Stomach (tissue), 9 donors: ENCODE results near the gene CEACAM6. TPM values are rescaled to one million over a fixed set of nuclear protein-coding genes. Genes with fewer than 3 reads are reported as not detected.

ENCODE experiments used
- DNase-seq, 2 donors: peaks; one replicate each; pipeline versions ENCODE4 v3.0.0 to v3.0.0-alpha.2; 2013 to 2019
- H3K27ac ChIP-seq, 5 donors: fragments of 200-600 bp in 4 of 5; sonication (generic) in 4 of 5; one replicate each; pipeline ENCODE4 v1.5.1; 2013 to 2019; ENCODE audit warnings: mild to moderate bottlenecking in 1 of 5, moderate library complexity in 1 of 5
- H3K27me3 ChIP-seq, 3 donors: fragments of 200-600 bp; sonication (generic); one replicate each; pipeline ENCODE4 v1.5.1; 2017 to 2019; ENCODE audit warnings: mixed run types in 1 of 3
- H3K36me3 ChIP-seq, 4 donors: fragments of 200-600 bp; sonication (generic); 1 replicate in 3 of 4; 2 replicates in 1 of 4; pipeline ENCODE4 v1.5.1; 2016 to 2019
- H3K4me1 ChIP-seq, 4 donors: fragments of 200-600 bp; sonication (generic); one replicate each; pipeline ENCODE4 v1.5.1; 2016 to 2019
- H3K4me3 ChIP-seq, 4 donors: fragments of 200-600 bp; sonication (generic) in 3 of 4; one replicate each; pipeline ENCODE4 v1.5.1; 2016 to 2019; ENCODE audit warnings: mild to moderate bottlenecking in 1 of 4
- H3K9me3 ChIP-seq, 4 donors: fragments of 200-600 bp; sonication (generic); one replicate each; pipeline ENCODE4 v1.5.1; 2016 to 2019
- CTCF ChIP-seq, 7 experiments: fragments of 450-650 bp in 4 of 7; fragments of 200-600 bp in 3 of 7; sonication (generic) in 3 of 7; IDR thresholded peaks; one replicate each; pipeline ENCODE4 v1.5.1; 2016 to 2019; ENCODE audit warnings: antibody characterized with exemption in 7 of 7, control low read depth in 2 of 7, mild to moderate bottlenecking in 1 of 7
- EP300 ChIP-seq: sonication (generic); formaldehyde crosslinking; IDR thresholded peaks from one replicate; pipeline ENCODE4 v1.6.1; 2017; ENCODE audit warnings: antibody characterized with exemption
- POLR2A ChIP-seq, 4 donors: fragments of 450-650 bp; IDR thresholded peaks; one replicate each; pipeline ENCODE4 v1.6.1; 2016; ENCODE audit warnings: antibody characterized with exemption in 4 of 4, control low read depth in 2 of 4, mild to moderate bottlenecking in 1 of 4, moderate library complexity in 1 of 4
- POLR2AphosphoS5 ChIP-seq, 3 donors: sonication (generic); formaldehyde crosslinking; IDR thresholded peaks; one replicate each; pipeline ENCODE4 v1.6.1; 2016; ENCODE audit warnings: antibody characterized with exemption in 3 of 3
- WGBS, 5 donors: extraction: QIAGEN DNeasy Blood & Tissue Kit in 3 of 5; methylation state at CpG; one replicate each; pipeline versions ENCODE4 v1.1.5 to v1.1.7; 2013 to 2018; 5-methylcytosine and 5-hydroxymethylcytosine counted together
- intact Hi-C: fragments of 100-400 bp; cut with DNase I; formaldehyde crosslinking; loops from one replicate; pipeline ENCODE4 v1.15.1; 2023; ENCODE audit warnings: low total_unique reads
- polyA plus RNA-seq, 3 donors: library from polyadenylated mRNA; stranded (reverse); fragments of 200-250 nt; gene quantifications; one replicate each; pipeline ENCODE4 v1.2.3, GENCODE V29; 2013
- total RNA-seq, 5 donors: library from RNA; depleted of rRNA; stranded (reverse); fragments of >200 nt; gene quantifications; one replicate each; pipeline versions ENCODE4 v1.1.0 to v1.2.3, GENCODE V29; 2014 to 2016
- donor health status: healthy with polysubstance abuse.
- donor health status: Bipolar disorder and iron deficiency.
- donor health status: healthy.

Gene CEACAM6
- total and polyA plus RNA-seq, 8 donors = 1.7 to 29.6 (median 11.3) TPM; not detected in 2

GRCh38 chr19:41807176-41807575 is 51.8 kb downstream of the CEACAM6 start:
- Histone ChIP-seq H3K4me3 (no peak overlapping the region), H3K36me3 (no peaks in the 10 kb centered on the region), H3K27ac (no peak overlapping the region), H3K27me3 (peaks cover 0 to 35% (median 6%) of the 10 kb centered on the region in 3 donors), H3K4me1 (no peaks in the 10 kb centered on the region), H3K9me3 (no peaks in the 10 kb centered on the region)
- intact Hi-C loops = no loop called here
- 72 to 88% (median 82%) methylated on average over 2 to 3 of the region's 3 CpGs for WGBS, 5 donors
- TF ChIP-seq POLR2AphosphoS5 (IDR thresholded peaks at IDR 0.05) (no peak), EP300 (no peak), CTCF (IDR thresholded peaks at IDR 0.05) (no peak), POLR2A (IDR thresholded peaks at IDR 0.05) (no peak)
- DNase-seq = no peak

DNA sequence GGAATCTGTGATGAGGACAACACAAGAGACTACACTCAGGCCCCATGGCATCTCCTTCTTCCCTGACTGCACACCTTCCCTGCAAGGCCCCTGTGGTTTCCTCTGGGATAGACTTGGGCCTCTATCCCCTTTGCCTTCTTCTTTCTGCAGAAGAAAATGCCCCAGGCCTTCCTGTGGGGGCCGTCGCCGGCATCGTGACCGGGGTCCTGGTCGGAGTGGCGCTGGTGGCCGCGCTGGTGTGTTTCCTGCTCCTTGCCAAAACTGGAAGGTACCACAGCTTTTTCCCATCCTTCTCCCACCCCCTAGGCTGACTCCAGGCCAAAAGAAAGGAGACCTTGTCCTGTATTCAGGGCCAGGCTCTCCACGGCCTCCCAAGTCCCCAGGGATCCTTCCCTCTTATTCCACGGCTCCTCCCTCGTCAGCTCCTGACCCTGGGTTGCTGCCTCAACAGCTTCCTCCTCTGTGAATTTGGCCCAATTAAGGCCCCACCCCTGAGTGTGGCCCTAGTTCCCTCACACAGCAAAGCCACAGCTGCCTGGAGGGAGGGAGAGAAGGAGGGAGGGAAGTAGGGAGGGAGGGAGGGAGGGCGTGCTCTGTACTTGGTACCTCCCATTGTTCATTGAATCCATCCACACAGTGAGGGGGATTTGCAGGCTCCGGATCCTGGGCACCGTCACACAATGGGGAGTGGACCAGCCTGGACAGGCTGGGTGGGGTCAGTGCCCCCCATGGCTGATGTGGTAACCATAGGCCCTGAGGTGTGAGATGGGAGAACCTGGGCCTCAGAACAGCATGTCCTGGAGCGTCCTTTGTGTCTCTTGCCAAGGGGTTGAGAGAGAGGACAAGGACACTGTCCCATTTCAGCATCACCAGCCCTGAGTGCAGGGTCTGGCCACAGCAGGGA is 53.6 kb downstream of the CEACAM6 start:
- 60 to 73% (median 68%) methylated on average over 16 of the region's 16 CpGs for WGBS, 5 donors
- intact Hi-C loops = no loop called here
- TF ChIP-seq POLR2AphosphoS5 (IDR thresholded peaks at IDR 0.05) (no peak), EP300 (no peak)
- Histone ChIP-seq H3K9me3 (no peaks in the 10 kb centered on the region), H3K4me1 (no peaks in the 10 kb centered on the region), H3K36me3 (no peaks in the 10 kb centered on the region), H3K4me3 (no peak overlapping the region), H3K27ac (peak overlapping the region in 2 of 5 donors; percentile 71 to 75), H3K27me3 (peaks cover 0 to 35% (median 6%) of the 10 kb centered on the region in 3 donors)
- peak in 1 of 2 donors; percentile 29 for DNase-seq

DNA sequence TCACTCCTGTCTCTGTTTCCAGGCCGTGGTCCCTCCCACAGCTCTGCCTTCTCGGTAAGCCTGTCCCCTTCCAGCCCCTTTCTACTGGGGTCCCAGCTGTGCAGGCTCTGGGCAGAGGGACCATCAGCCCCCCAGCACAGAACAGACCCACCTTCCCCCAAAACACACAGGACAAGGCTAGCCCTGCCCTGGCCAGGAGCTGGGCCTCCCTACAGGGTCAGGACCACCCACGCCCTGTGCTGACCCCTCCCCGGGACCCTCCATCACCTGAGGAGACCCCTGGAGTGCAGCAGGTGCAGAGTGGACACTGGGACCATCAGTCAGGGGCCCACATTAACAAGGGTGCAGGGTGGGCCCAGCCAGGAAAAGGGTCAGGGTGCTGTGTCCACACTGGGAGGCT is 55.0 kb downstream of the CEACAM6 start:
- TF ChIP-seq POLR2A (IDR thresholded peaks at IDR 0.05) (no peak), CTCF (IDR thresholded peaks at IDR 0.05) (no peak), EP300 (no peak), POLR2AphosphoS5 (IDR thresholded peaks at IDR 0.05) (no peak)
- H3K36me3 ChIP-seq = no peaks in the 10 kb centered on the region
- intact Hi-C loops = no loop called here
- DNase-seq = no peak
- WGBS, 5 donors = 30 to 67% (median 43%) methylated on average over 2 to 4 of the region's 4 CpGs
- H3K9me3 ChIP-seq = no peaks in the 10 kb centered on the region
- peak overlapping the region in 3 of 5 donors; percentile 29 to 75 (median 71) for H3K27ac ChIP-seq
- no peaks in the 10 kb centered on the region for H3K4me1 ChIP-seq
- peaks cover 0 to 30% (median 6%) of the 10 kb centered on the region in 3 donors for H3K27me3 ChIP-seq
- H3K4me3 ChIP-seq = no peak overlapping the region

- 42 to 65% (median 61%) methylated on average over 2 to 3 of the region's 3 CpGs for WGBS, 5 donors
- Histone ChIP-seq H3K27me3 (peaks cover 0 to 30% (median 6%) of the 10 kb centered on the region in 3 donors), H3K4me1 (no peaks in the 10 kb centered on the region), H3K9me3 (no peaks in the 10 kb centered on the region), H3K4me3 (no peak overlapping the region), H3K36me3 (no peaks in the 10 kb centered on the region), H3K27ac (peak overlapping the region in 3 of 5 donors; percentile 29 to 75 (median 71))
- intact Hi-C loops = no loop called here
- TF ChIP-seq POLR2A (IDR thresholded peaks at IDR 0.05) (no peak), CTCF (IDR thresholded peaks at IDR 0.05) (no peak), POLR2AphosphoS5 (IDR thresholded peaks at IDR 0.05) (no peak), EP300 (no peak)
- DNase-seq = peak in 1 of 2 donors; percentile 23
Observed at GRCh38 chr19:41811036-41811435, 55.7 kb downstream of the CEACAM6 start.
